Fibroblast of skin of scalp (primary cell): Measurements from ENCODE around the gene SEPTIN5.

ENCODE experiments used
- DNase-seq: peaks from one replicate; pipeline ENCODE4 v3.0.0-alpha.2; 2013

The SEPTIN5 gene

DNA sequence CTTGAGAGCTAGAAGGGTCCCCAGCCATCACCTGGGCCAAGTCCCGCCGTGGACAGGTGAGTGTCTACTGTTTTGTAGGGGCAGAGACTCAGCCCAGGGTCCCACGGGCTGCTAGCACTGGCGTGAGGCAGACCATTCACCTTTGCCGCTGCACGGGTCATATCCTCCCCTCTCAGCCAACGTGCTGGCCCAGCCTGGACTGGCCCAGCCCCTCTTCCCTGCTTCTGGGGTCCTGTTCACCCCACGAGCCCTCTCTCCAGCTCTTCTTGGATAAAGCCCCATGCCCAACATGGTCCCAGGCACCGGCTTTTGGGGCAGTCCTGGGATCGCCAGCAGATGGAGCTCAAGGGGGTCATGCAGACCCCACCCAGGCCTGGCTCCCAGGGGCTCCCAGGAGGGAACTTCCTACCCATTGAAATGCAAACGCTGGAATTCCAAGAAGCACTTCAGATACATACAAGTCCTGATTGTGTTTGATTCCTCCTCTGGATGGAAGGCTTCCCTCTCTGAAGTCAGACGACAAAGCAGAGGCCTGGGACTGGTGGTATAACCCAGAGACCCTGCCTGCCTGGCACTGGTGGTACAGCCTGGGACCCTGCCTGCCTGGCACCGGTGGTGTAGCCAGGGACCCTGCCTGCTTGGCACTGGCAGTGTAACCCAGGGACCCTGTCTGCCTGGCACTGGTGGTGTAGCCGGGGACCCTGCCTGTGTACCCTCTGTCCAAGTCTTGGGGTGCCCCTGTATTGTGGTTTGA lies 8.9 kb upstream of the SEPTIN5 start:
- no peak for DNase-seq

DNA sequence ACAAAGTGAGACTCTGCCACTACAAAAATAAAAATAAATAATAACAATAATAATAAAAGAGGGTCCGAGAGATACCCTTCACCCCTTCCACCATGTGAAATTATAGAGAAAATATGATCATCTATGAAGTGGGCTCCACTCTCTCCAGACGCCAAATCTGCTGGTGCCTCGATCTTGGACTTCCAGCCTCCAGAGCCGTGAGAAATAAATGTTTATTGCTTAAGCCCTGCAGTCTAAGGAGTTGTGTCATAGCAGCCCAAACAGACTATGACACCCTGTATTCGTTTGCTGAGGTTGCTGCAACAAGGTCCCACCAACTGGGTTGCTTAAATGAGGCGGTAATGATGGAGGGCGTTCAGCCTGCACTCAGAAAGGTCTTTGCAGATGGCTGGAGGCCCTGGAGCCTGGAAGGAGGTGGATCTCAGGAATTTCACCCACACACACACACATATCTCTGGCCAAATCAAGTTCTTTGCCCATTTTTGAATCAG lies 7.6 kb upstream of the SEPTIN5 start:
- DNase-seq: no peak

DNA sequence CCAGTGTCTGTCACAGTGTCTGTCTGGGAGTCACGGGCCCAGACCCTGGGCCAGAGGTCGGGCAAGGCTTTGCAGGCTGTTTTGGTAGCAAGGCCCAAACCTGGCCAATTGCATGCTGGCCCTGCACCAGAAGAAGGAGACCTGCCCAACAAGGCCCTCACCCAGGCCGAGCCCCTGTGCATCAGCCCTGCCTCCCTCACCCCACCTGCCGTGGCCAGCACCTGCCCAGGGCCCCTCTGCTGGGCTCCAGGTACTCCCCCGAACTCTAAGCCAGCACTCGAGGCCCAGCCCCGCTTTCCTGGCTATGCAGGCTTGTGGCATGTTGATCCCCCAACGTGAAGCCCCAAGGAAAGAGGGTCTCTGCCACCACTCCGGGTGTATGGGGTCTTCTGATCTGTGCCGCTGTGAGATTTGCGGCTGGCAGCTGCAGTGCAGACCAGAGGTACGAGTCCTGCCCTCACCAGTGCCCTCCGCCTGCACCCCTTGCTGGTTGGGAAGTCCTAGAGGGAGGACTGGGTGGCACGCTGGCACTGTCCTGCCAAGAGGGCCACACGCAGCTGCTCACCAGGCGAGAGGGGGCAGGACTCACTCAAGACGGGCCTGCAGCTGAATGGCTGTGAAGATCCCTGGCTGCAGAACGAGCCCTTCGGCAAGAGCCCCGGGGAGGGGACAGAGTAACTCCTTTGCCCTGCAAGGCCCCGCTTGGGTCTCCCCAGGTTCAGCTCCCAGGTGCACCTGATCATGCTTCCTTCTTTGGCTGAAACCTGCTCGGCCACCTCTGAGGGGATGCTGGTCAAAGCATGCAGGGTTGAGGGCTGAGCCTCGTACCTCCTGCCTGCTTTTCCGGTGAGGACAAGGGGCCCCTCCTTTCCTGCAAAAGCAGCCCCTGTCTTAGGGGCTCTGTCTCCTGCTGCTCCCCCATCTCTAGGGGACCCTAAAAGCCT lies 6.7 kb upstream of the SEPTIN5 start:
- no peak for DNase-seq

DNA sequence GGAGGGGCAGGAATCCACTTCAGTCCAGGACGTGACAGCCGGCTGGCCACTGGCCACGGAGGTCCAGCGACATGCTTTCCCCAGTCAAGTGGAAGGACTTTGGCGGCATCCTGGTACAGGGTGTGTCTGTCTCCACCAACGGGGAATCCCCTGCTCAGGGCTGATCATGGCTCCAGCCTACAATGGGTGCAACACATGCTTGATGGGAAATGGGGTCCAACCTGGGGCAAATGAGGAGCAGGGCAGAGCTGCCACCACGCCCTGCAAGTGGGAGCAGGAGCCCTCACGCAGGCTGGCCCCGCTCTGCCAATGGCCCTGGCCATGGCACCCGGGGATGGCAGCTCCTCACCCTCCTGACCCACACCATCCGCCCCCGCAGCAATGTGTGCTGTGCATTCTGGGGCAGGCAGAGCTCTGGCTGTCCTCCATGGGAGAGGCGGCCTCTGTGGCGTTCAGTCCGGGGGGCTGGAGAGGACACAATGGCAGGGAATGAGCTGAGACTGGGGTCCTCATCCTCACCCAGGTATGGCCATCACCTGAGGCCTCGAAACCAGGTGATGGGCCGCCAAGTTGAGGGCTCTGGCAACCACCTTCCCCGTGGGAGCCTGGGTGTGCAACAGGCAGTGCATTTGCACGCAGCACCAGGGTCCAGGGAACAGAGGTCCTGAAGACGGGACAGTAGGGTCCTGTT lies 5.8 kb upstream of the SEPTIN5 start:
- no peak for DNase-seq

DNA sequence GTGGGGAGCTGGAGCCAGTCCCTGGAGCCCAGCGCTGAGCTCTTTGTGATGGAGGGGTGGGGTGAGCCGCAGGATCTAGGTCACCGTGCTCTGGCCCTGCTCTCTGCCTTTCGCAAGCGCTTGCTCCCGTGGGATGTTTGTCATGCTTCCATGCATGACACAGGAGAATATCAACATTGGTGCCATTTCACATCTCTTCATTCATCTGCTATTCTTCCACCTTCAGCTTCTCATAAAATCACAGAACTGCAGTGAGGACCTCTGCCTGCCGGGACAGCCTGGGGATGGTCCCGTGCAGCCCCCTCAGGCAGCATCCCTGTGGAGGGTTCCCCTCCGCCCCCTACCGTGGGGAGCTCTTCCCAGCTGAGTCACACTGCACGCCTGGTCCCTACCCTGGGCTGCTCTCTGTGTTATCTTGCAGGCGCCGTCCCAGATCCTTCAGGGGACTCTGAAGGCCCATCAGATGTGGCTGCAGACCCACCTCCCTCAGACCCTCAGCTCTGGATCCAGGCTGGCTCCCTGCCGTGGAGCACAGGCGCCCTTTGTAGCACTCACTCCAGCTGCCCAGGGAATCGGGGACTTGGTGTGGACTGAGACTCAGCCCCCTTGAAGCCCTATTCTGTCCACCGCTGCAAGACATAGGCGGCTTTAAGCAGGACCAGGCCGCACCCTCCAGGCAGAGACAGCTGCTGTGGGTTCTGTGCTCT lies 5.1 kb upstream of the SEPTIN5 start:
- DNase-seq: peak; percentile 31

DNA sequence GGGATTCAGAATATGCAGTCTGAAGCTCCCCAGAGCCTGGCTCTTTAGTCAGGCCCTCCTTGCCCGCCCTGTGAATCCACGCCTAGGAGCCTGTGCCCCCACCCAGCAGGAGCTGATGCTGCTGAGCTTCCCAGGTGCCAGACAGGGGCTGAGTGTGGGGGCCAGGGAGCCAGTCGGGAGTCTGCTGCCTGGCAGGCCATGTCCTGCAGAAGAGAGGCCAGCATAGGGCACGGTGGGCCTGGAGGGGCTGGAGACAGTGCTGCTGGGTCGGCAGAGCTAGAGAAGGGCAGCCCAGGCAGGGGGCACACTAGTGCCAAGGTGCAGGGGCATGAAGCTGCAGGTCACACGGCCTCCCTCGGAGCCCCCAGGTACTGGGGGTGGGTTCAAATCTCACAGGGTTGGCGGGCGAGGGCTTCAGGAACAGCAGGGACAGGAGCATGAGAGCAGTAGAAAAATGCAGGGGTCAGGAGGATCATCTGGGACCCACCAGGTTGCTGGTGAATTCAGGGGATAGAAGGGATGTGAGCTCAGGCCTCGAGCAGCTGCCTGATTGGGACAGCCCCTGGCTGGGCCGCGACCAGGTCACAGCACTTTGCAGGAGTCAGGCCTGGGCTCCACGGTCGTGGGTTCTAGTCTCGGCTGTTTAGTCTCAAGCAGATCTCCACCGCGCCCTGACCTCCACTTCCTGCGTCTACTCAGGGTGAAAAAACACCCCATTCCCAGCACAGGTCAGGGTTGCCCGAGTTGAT lies 4.1 kb upstream of the SEPTIN5 start:
- DNase-seq: no peak

DNA sequence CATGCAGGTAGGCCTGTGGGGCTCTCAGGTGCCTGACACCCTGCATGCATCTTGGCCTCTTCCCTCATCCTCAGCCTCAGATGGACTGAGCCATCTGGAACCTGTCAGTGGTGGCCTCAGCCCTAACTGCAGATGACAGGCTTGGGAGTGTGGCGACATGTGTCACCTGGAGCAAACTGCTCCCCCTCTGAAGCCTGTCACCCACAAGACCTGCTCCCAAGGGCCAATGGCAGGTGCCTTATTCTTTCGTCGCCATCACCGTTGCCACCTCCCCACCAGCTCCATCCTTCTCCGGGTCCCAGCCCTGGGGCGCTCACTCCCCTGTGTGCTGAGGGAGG lies 3.6 kb upstream of the SEPTIN5 start:
- no peak for DNase-seq

DNA sequence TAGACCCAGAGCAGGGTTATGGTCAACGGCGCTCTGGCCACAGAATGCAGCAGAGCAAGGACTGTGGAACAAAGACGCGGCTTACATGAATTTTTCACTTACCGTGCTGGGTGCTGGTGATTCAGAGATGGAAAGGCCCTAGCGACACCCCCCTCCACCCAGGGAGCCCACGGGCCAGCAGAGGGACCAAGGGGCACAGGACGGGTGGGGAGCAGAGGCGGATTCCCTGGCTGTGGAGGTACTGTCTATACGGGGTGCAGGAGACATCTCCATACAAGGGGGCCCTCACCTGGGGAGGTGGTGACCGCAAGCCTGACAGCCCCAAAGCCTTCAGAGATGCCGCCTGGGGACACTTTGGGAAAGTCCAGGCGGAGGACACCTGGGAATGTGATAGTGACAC lies 1.1 kb upstream of the SEPTIN5 start:
- DNase-seq: no peak

DNA sequence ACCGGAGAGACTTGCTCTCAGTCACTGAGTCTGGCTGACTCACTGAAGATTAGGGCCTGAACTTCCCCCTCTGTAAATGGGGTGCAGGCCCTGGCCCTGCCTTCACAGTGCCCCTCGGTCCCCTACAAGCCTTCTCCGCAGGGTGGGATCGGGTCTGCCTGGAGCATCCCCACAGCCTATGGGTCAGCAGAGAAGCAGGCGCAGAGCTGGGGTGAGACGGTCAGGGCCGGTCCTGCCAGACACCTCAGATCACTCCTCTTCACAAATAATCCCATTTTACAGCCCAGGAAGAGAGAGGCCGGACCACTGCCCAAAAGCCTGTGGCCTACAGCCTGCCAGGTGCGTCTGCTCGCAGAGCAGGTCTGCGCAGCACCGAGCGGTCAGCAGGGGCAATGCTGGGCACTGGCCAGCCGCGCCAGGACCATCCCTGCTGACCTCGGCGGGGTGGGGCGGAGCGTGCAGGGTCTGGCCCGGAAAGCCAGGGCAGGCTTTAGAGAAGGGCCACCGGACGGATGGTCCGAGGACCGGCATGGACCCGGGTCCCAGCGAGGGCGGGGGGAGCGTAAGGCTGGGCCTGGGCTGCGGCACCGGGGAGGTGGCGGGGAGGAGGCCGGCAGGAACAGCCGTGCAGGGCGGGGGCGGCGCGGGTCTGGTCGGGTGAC lies 522 bp upstream of the SEPTIN5 start:
- DNase-seq: no peak

DNA sequence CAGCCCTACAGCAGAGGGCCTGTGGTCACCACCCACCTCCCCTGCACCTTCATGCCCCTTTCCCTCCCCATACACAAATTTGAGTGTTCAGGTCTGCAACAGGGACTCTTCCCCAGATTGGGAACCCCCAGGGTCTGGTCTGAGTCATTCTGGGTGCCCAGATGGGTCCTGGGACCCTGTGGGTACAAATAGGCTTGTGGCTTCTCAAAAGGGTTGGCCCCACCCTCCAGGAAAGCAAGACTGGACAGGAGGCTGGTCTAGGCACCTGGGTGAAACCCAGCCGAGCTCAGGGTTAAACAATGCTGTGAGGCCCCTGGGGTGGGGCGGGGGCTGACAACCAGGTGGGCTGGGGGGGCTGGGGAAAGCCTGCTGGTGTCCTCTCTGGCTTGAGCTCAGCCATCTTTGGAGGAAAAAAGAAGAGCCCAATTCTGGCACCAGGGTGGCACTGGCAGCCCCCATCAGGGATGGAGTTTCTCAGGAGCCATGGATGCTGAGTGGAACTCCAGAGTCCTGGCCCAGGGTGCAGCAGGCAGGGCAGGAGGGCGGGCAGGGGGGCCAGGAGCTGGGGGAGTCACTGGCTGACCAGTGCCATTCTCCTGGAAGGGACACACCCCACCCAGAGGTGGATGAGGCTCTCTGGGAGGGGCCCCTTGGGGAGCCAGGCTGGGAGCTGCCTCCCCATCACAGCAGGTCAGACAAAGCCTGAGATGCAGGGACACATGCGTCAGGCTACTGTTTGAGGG lies 1.1 kb downstream of the SEPTIN5 start:
- no peak for DNase-seq

DNA sequence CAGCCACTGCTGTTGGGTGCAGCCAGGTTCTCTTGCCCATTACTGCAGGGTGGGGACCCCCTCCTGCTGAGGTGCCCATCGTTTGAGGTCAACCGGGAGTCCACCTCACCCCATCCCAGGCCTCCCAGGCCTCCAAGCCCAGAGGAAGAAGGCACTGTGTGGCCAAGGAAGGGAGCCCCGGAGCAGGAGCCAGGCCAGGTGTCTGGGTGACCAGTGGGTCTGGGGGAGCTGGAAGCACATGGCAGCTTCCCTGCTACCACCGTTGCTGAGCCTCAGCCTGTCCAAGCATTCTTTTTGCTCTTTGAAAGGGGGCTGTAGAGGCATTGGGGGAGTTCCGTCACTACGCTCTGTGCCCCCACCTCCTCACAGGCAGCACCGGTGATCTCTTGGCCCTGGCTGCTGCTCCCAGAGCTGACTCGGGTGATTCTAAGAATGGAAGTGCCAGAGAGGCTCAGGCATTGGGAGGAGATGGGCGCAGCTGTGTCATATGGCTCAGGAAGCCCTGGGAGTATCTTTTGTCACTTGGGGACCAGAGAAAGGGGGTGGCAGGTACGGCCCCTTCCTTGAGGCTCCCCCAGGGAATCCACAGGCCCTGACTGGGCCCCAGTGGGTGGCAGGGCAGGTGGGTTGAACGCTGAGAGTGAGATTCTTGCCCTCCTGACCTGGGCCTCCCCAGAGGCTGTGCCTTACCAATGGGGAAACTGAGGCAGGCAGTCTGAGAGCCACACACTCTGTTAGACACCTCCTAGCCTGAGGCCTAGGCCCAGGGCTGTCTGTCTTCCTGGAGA lies 1.9 kb downstream of the SEPTIN5 start:
- DNase-seq: no peak

DNA sequence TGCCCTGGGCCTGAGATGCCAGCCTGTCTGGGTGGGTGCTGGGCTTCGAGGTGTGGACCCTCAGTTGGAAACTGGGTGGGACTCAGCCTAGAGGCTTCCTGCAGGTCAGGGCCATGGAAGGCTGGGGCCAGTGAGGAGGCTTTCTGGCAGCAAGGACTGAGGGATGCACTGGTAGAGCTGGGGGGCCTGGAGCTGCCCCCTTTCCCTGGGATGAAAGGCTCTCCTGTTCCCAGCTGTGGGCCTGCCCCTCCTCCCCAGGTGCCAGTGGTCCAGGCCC lies 2.5 kb downstream of the SEPTIN5 start:
- DNase-seq: no peak

DNA sequence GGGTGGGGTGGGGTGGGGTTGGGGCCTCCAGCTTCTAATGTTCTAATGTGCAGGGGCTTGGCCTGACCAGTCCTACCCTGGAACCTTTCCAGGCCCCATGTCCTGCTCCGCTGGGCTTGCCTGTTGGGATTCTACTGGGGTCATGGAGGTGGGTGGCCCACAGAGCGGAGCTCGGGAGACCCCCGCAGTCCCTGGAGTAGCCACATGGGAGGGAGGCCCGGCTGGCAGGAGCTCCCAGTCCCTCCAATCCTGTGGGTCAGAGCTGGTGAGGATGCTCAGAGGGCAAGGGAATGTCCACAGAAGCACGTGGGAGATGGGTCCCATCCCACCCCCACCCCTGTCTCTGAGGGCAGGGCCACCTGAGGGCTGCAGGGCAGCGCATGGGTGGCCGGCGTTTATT lies 2.9 kb downstream of the SEPTIN5 start:
- no peak for DNase-seq

DNA sequence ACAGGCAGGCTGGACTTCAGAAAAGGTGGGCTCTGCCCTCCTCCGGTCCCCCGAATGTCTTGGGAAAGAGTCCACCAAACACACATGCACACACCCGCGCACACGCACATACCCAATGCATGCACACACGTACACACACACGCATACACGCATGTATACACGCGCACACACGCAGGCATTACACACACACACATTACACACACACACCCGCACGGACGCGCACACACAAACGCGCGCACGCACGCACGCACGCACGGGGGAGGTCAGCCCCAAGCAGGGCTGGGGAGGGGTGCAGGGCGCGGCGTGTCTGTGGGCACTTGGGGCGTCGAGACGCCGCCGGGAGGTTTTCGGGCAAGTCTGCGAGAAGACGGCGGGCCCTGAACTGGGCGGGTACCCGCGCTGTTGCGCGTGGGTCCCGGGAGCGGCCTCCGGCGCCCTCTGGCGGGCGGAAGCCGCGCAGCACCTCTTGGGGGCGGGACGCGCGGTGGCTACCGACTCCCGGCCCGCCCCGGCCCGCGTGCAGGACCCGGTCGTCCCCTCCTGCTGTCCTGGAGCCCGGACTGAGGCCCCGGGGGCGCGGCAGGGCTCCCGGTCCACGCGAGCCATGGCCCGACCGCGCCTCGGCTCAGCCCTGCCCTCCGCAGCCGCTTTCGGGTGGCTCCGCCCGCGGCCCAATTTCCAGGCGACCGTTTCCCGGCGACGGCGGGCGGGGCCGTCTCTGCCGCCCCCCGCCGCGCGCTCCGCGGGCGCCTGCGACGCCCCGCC lies 3.6 kb downstream of the SEPTIN5 start:
- DNase-seq: peak; percentile 72

DNA sequence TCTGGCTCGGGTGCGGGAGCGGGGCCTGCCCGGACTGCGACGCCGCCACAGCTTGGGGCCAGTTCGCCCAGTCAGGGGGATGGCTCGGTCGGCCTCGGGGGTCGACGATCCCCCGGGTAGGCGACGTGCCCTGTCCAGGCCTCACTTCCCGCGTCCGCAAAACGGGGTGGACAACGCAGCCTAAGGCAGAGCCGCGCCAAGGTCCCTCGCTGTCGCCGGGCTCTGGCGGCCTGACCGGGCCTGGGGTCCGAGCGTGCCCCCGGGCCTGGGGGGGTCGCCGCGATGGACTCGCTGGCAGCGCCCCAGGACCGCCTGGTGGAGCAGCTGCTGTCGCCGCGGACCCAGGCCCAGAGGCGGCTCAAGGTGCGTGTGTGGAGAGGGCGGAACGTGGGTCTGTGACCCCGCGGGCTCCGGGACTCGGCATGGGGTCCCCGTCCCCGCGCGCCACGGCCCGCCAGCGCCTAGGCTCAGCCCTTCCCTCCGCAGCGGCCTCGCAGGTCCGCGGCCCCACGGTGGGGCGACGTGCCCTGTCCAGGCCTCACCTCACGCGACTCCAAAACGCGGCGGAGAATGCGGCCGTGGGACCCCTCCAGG lies 4.2 kb downstream of the SEPTIN5 start:
- no peak for DNase-seq

DNA sequence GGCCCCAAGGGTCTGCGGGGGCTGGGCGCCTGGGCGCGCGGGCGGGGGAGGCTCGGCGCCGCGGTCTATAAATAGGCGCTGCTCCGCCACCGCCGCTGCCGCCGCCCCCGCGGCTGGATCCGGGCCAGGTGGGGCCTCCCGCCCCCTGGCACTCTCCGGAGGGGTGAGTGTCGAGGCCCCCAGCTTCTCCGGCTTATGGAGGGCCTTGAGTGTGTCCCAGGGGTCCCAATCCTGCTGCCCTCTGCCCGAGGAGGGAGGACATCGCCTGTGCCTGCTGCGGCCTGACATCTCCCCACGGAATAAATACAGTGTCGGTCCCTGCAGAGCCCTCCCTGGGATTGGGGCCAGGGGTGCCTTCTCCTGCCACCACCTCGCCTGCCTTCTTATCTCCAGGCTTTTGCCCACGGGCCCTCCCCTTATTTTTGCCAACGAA lies 4.8 kb downstream of the SEPTIN5 start:
- DNase-seq: no peak

DNA sequence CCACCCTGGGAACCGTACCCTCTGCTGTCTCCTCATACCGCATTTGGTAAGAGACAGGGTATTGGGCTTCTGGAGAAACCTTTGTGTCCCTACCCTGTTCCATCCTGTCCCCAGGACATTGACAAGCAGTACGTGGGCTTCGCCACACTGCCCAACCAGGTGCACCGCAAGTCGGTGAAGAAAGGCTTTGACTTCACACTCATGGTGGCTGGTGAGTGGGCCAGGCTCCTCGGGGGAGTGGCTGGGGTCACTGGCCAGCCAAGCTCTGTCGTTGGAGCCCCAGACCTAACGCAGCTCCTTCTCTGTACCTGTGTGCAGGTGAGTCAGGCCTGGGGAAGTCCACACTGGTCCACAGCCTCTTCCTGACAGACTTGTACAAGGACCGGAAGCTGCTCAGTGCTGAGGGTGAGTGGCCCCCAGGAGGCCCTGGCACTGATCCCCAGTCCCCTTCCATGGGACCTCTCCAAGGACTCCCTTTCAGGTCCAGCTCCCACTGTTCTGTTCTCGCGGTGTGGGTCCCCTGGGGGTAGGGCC lies 5.3 kb downstream of the SEPTIN5 start:
- DNase-seq: no peak

DNA sequence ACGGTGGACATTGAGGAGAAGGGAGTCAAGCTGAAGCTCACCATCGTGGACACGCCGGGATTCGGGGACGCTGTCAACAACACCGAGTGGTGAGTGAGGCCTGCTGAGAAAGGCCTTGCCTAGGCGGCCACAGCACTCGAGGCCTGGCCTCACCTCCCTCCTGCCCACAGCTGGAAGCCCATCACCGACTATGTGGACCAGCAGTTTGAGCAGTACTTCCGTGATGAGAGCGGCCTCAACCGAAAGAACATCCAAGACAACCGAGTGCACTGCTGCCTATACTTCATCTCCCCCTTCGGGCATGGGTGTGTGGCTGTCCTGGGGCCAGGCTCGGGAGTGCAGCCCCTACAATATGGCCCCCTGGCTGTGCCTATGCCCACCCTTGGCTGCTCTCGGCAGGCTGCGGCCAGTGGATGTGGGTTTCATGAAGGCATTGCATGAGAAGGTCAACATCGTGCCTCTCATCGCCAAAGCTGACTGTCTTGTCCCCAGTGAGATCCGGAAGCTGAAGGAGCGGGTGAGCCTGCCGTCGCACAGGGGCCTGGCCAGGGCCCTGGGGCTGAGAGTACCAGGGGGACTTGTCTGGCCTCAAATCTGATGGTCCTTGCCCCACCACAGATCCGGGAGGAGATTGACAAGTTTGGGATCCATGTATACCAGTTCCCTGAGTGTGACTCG lies 6.0 kb downstream of the SEPTIN5 start:
- DNase-seq: no peak
